ENCODE results near the gene PARP11.

The PARP11 gene

GRCh38 chr12:3838076-3838475 is 35.1 kb downstream of the PARP11 start:
- TF ChIP-seq CTCF (IDR thresholded peaks at IDR 0.05), result no peak

GRCh38 chr12:3837049-3837448 is 36.1 kb downstream of the PARP11 start:
- Histone ChIP-seq H3K9me3 (ENCODE audit: control insufficient read depth, low read length) (no peaks in the 10 kb centered on the region), H3K4me2 (ENCODE audit: low read length) (no peak overlapping the region), H3K36me3 (ENCODE audit: control insufficient read depth, insufficient read depth, low read length) (no peaks in the 10 kb centered on the region), H3K9ac (no peak overlapping the region), H3K27ac (no peak overlapping the region), H2AFZ (no peak overlapping the region), H3K27me3 (ENCODE audit: control insufficient read depth, insufficient read depth, low read length) (no peaks in the 10 kb centered on the region), H3K4me1 (no peaks in the 10 kb centered on the region), H3K79me2 (peaks cover 25% of the 10 kb centered on the region), H3K4me3 (ENCODE audit: low read depth, low read length) (no peak overlapping the region)
- TF ChIP-seq CTCF (IDR thresholded peaks at IDR 0.05), result no peak

More at GRCh38 chr12:3838076-3838475, 35.1 kb downstream of the PARP11 start:
- no peaks in the 10 kb centered on the region for H3K9me3 ChIP-seq (ENCODE audit: control insufficient read depth, low read length)
- no peak overlapping the region for H3K27ac ChIP-seq
- H3K4me1 ChIP-seq, result no peaks in the 10 kb centered on the region
- no peak overlapping the region for H2AFZ ChIP-seq
- no peak overlapping the region for H3K9ac ChIP-seq
- no peaks in the 10 kb centered on the region for H3K36me3 ChIP-seq (ENCODE audit: control insufficient read depth, insufficient read depth, low read length)
- H3K79me2 ChIP-seq, result peaks cover 25% of the 10 kb centered on the region
- H3K4me3 ChIP-seq (ENCODE audit: low read depth, low read length), result no peak overlapping the region
- no peaks in the 10 kb centered on the region for H3K27me3 ChIP-seq (ENCODE audit: control insufficient read depth, insufficient read depth, low read length)
- H3K4me2 ChIP-seq (ENCODE audit: low read length), result no peak overlapping the region

- no peak overlapping the region for H2AFZ ChIP-seq
- no peaks in the 10 kb centered on the region for H3K36me3 ChIP-seq (ENCODE audit: control insufficient read depth, insufficient read depth, low read length)
- H3K9ac ChIP-seq, result no peak overlapping the region
- no peak for TF ChIP-seq CTCF (IDR thresholded peaks at IDR 0.05)
- no peak overlapping the region for H3K4me2 ChIP-seq (ENCODE audit: low read length)
- H3K9me3 ChIP-seq (ENCODE audit: control insufficient read depth, low read length), result no peaks in the 10 kb centered on the region
- no peak overlapping the region for H3K4me3 ChIP-seq (ENCODE audit: low read depth, low read length)
- no peaks in the 10 kb centered on the region for H3K4me1 ChIP-seq
- H3K79me2 ChIP-seq, result peaks cover 25% of the 10 kb centered on the region
- H3K27ac ChIP-seq, result no peak overlapping the region
- no peaks in the 10 kb centered on the region for H3K27me3 ChIP-seq (ENCODE audit: control insufficient read depth, insufficient read depth, low read length)
These were observed 36.6 kb downstream of the PARP11 start for GRCh38 chr12:3836641-3837040.

- Histone ChIP-seq H3K27ac (no peak overlapping the region), H3K36me3 (ENCODE audit: control insufficient read depth, insufficient read depth, low read length) (no peaks in the 10 kb centered on the region), H3K27me3 (ENCODE audit: control insufficient read depth, insufficient read depth, low read length) (no peaks in the 10 kb centered on the region), H3K79me2 (peaks cover 22% of the 10 kb centered on the region), H2AFZ (no peak overlapping the region), H3K9ac (no peak overlapping the region), H3K4me1 (no peaks in the 10 kb centered on the region), H3K4me2 (ENCODE audit: low read length) (no peak overlapping the region), H3K4me3 (ENCODE audit: low read depth, low read length) (no peak overlapping the region), H3K9me3 (ENCODE audit: control insufficient read depth, low read length) (no peaks in the 10 kb centered on the region)
- no peak for TF ChIP-seq CTCF (IDR thresholded peaks at IDR 0.05)
These were observed 37.3 kb downstream of the PARP11 start for GRCh38 chr12:3835914-3836313.

GRCh38 chr12:3834774-3835173 is 38.4 kb downstream of the PARP11 start:
- no peak overlapping the region for H3K4me2 ChIP-seq (ENCODE audit: low read length)
- H3K27ac ChIP-seq, result no peak overlapping the region
- H3K4me3 ChIP-seq (ENCODE audit: low read depth, low read length), result no peak overlapping the region
- H3K9ac ChIP-seq, result no peak overlapping the region
- TF ChIP-seq CTCF (IDR thresholded peaks at IDR 0.05), result no peak
- H3K4me1 ChIP-seq, result no peaks in the 10 kb centered on the region
- H3K79me2 ChIP-seq, result peaks cover 19% of the 10 kb centered on the region
- no peak overlapping the region for H2AFZ ChIP-seq
- no peaks in the 10 kb centered on the region for H3K27me3 ChIP-seq (ENCODE audit: control insufficient read depth, insufficient read depth, low read length)
- H3K9me3 ChIP-seq (ENCODE audit: control insufficient read depth, low read length), result no peaks in the 10 kb centered on the region
- no peaks in the 10 kb centered on the region for H3K36me3 ChIP-seq (ENCODE audit: control insufficient read depth, insufficient read depth, low read length)
